Dermis microvascular lymphatic vessel endothelial cell (primary cell): Measurements from ENCODE around the gene NCAPG2. TPM values are rescaled to one million over a fixed set of nuclear protein-coding genes. Genes with fewer than 3 reads are reported as not detected.
"Not testable (repeated sequence)": the region's sequence is repeated elsewhere in the genome, so short reads cannot be mapped to it uniquely, and the experiment has no call there.

Experiments
- DNase-seq, 2 donors: peaks; one replicate each; pipeline versions ENCODE4 v3.0.0 to v3.0.0-alpha.2; 2010; ENCODE audit warnings: low read depth in 2 of 2
- total RNA-seq: library from RNA; depleted of rRNA; stranded (reverse); fragments of >200 nt; gene quantifications from 2 replicates; pipeline ENCODE4 v1.2.1, GENCODE V29; 2014

Gene NCAPG2
- total RNA-seq, 1 donor from 2014 or later, result 16.8 TPM

DNA sequence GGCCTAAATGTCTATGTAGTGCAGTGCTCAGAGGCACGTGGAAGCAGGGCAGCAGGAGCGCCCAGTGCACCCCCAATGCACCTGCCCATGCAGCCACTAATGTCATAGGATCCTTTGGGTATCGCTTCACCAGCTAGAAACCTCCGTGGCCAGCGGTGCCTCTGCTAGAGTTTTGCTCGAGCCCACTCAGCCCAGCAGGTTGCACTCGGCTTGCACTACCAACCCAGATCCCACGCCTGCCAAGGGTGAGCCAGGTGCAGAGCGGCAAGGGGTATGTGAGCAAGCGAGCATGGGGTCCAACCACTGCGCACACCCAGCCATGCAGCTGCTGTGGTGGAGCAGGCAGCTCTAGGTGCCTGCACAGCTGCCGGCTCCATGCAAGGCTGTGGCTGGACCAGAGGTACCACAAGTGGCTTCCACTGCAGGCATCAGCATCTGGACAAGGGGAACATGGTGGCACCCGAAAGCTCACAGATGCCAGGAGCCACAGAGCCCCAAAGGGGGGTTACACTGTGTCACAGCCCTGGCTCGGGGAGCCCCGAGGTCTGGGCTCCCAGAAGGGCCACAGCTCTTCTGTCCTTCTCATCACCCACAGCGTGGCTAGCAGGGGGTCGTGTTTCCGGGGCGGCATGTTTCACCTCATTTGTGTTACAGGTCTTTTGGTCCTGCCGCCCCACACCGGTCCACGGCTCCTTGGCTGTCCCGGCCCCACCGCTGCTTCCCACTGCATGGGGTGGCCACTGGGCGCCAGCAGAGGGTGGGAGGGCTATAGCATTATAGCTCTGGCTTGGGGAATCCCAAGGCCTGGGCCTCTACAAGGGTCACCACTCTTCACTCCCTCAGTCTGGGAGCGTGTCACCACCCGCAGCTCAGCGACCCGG is 2.3 kb upstream of the NCAPG2 start:
- DNase-seq, result no peak

DNA sequence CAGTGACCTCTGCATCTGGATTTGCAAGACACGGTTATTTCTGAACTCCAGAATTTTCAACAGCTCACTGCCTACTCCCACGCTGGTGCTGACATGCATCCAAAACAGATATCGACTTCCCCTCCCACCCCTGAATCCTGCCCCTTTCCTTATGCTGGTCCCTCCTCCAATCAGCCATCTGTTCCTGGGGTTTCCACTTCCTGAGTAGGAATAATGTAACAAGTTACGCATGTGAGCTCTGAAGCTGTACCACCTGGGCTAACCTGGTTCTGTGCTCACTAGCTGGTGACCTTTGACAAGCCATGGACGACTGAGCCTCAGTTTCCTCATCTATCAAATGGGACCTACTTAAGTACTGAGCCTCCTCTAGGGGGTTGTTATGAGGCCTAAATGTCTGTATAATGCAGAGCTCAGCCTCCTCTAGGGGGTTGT is 1.7 kb upstream of the NCAPG2 start:
- DNase-seq, result no peak

DNA sequence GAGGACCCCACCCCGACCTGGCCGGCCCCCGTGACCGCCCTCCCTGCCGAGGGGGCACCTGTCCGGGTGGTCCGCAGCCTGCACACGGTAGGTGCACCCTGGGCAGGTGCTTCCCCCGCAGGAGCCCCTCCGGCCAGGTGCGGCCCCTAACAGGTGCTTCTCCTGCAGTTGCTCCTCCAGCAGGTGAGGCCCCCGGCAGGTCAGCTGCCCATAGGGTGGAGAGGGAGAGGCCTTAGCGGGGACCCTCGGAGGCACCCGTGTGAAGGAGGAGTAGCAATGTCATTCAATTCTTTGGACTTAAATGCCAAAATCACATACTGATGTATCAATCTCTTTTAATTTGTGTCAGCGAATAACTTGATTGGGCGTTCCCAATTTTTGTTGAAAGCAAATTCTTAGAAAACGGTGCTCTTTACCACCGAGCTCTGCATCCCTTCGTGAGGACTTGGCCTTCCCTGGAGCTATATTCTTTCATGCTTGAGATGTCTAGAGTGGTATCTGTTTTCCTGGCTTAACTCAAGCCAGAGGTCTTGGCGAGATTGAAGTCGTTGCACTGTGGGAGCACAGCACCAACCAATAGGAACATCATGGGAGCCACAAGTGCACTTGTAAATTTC is 738 bp upstream of the NCAPG2 start:
- DNase-seq, result no peak

DNA sequence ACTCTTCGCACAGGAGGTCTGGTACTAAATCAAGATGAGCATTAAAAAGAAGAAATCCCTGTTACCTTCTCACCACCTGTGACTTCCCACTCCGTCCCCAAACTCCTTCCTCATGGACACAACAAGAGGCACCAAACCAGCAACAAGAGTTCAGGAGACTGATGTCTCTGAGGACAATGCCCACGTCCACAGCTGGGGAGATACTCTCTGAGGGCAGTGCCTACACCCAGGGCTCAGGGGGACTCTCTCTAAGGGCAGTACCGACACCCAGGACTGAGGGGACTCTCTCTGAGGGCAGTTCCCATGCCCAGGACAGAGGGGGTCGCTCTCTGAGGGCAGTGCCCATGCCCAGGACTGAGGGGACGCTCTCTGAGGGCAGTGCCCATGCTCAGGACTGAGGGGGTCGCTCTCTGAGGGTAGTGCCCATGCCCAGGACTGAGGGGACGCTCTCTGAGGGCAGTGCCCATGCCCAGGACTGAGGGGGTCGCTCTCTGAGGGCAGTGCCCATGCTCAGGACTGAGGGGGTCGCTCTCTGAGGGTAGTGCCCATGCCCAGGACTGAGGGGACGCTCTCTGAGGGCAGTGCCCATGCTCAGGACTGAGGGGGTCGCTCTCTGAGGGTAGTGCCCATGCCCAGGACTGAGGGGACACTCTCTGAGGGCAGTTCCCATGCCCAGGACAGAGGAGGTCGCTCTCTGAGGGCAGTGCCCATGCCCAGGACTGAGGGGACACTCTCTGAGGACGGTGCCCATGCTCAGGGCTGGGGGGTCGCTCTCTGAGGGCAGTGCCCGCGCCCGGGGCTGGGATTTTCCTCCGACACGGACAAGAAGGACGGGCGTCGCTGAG is 703 bp downstream of the NCAPG2 start:
- not testable (repeated sequence) for DNase-seq

DNA sequence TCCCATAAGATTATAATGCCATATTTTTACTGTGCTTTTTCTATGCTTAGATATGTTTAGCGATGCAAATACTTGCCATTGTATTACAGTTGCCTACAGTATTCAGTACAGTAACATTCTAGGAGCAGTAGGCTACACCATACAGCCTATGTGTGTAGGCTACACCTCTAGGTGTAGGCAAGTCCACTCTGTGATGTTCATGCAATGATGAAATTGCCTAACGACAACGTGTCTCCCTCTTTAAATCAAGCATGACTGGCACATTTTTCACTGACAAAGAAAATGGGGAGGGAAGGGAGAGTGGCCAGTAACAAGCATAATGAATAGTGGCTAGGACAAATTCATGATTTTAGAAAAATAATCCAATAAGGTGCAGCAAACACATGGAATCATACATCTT is 1.7 kb downstream of the NCAPG2 start:
- no peak for DNase-seq

DNA sequence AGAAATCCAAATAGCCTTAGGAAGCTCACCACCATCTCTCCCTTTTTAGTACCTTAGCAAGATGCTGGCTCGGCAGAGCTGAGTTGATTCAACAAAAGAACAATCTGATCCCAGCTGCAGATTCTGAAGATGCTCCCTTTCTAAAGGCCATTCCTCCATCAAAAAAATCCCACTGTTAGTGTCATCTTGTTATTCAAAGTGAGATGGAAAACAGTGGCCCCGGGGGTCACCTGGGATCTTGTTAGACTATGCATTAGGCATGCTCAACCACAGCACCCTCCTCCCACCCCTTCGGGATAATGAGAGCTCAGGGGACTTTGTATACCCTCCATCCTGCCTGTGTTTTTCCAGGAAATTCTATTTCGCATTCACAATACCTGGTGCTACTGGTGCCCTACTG is 2.4 kb downstream of the NCAPG2 start:
- no peak for DNase-seq

DNA sequence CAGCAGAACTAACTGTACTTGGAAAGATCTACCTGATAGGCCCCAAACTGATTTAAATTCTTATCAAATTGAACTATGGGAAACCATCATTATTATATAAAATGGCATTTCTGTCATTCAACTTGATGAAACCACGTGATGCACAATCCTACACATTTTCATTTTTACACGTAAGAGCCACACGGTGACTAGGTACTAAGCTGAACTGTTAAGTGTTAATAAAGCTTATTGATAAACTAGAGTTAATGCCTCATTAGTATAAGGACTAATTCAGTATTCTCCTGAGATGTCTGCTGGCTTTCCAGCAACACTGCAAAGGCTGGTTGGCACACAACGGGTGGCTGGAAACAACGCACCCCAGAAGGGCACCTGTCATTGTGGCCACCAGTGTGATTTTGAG is 4.6 kb downstream of the NCAPG2 start:
- no peak for DNase-seq

DNA sequence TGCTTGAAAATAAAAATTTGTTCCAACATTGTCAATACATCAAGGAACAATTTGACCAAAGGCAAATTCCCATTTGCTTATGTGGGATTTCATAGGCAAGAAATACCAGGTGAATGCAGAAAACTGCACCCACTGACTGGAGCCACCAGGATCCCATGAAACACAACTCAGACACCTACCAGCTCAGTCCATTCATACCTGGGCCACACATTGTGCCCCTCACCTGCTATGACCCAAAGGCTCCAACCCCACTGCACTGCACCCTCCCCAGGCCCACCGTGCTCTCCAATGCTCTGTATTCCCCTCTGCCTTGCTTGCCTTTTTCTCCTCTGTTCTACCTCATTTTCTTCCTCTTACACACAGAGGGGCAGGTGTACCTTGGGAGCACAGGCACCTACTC is 5.3 kb downstream of the NCAPG2 start:
- DNase-seq, result no peak

DNA sequence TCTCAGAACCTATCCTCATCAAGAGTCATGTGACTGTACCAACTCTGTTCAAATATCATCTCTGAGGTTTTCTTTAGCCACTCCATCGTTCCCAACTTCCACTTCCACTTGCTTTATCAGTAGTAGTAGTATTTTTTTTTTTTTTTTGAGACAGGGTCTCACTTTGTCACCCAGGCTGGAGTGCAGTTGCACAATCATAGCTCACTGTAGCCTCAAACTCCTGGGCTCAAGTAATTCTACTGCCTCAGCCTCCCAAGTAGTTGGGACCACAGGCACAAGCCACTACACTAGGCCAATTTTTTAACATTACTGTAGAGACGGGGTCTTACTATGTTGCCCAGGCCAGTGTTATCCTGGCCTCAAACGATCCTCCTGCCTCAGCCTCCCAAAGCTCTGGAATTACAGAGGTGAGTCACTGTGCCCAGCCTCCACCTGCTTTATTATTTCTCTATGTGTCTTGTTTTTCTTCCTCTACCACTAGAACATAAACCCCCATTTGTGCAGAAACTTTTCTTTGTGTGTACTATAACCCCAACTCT is 5.9 kb downstream of the NCAPG2 start:
- no peak for DNase-seq

DNA sequence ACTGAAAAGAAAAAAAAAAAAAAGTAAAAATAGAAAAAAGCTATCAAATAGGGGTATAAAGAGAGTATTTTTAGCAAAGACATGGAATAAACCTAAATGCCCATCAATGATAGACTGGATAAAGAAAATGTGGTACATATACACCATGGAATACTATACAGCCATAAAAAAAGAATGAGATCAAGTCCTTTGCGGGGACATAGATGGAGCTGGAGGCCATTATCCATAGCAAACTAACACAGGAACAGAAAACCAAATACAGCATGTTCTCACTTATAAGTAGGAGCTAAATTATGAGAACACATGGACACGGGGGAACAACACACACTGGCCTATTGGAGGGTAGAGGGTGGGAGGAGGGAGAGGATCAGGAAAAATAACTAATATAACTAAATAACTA is 7.0 kb downstream of the NCAPG2 start:
- not testable (repeated sequence) for DNase-seq

DNA sequence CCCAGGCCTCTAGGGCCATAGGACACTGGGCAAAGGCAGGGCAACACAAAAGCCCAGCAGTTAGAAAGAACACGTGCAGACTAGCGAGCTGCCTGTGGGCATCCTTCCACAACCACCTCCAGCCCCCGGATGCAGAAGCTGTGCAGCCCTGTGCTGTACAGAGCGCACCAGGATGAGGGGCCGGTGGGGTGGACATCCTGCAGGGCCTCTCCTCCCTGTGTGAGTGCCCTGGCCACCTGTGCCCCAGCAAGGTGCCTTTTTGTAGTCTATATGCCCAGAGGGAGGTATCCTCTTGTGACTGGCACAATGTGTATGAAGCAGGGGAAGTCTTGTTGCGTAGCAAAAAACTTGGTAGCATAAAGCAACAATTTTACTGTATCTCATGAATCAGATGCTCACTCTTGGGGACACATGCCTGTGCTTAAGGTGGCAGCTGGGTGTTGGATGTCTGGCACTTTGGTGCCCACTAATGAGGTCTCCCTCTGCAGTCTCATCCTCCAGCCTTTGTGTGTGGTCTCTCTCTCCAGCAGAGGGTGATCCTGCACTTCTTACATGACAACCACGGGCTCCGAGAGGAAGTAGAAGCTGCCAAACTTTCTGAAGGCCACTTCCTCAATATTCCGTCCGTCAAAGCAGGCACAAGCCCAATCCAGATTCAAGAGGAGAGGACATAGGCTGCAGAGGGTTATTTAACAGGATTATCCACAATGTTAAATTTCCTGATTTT is 8.7 kb downstream of the NCAPG2 start:
- DNase-seq, result peak; percentile 88 to 89

DNA sequence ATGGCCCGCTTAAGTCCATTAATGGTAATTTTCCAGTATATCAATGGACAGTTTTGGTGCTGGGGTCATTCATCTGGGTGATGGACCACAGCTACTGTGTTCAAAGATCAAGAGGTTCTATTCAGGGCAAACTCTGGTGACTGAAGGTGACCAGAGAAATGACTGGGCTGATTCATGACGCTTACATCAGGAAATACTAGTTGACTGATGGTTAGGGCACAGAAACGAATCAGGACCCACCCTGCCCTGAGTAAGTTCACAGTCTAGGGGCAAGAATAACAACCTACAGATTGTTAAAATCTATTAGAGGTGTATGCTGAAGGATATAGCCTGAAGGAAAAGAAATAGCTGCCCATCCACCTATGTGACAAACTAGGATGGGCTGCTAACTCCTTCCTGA is 9.5 kb downstream of the NCAPG2 start:
- DNase-seq, result no peak

DNA sequence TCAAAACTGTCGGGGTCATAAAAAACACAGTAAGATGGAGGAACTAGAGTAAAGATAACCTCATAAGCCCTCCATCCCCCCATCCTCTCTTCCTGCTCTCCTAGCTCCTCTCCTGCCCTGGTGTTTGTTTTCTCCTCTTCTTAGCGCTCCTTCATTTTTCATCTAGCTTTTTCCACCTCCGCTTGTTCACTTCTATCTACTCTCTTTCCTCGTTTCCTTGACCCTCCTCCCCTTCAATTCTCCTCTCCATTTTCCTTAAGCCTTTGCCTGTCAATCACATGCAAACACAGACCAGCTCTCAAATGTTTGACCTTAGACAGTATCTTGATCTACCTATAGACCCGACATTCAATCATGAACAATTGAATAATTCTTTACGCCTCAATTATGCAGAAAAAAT is 10.0 kb downstream of the NCAPG2 start:
- DNase-seq, result no peak

DNA sequence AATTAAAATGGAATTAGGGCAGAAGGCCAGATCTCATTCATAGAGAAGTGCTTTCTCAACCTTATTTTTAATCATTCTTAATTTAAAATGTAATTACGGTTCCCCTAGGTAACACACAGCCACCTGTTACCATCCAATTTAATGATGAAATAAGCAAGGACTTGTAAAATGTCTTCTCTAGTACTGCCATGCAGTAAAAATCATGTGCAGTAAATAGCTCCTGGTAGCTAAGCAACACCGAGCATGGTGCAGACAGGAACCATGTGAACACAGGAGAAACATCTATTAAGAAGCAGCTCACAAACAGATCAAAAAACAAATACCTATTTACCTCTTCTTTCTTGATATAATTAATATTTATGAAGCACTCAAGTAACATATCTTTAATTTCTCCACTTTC is 15.1 kb downstream of the NCAPG2 start:
- no peak for DNase-seq

DNA sequence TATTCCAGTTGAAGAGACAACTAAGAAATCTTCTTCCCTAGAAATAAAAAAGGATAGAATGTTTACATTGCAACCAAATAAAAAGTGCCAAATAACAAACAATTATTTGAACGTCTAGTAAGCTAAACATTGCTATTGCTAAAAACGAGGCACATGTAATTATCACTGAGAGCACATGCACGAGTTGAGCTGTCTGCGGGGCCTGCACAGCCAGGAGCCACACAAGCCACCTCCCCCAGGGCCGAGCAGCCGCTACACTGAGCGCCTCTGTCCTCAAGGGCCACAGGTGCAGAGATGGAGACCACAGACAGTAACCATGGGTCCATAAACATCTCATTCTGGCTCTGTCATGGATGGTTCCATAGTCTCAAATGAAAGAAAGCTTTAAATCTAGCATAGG is 17.2 kb downstream of the NCAPG2 start:
- no peak for DNase-seq

DNA sequence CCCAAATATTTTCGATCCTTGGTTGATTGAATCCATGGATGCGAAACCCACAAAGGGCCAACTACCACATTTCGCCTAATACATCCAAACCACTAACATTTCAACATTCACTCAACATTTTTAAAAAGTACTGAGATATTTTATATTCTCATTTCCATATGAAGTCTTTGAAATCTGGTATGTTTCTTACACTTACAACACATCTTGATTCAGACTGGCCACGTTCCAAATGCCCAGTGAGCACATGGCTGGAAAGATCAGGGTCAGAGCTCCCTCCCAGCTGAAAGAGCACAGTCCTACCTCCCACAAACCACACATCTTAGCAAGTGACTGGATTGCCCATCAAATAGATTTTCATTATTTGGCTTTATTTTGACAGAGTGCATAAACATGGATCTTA is 18.9 kb downstream of the NCAPG2 start:
- no peak for DNase-seq

DNA sequence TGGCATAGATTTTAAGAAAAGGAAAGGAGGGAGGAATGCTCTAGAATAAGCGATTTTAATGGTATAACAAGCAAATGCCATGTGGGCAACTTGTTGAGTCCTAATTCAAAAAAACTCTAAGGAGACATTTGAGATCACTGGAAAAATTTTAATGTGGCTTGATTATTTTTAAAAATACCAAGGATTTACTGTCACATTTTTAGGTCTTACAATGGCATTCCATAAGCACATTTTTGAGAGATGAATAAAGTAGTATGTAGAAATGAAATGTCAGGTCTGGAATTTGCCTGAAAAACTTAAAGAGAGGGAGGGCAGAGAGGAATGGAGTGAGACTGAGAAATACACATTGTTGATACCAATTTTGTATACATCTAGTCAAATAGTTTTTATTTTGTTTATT is 20.3 kb downstream of the NCAPG2 start:
- DNase-seq, result no peak

DNA sequence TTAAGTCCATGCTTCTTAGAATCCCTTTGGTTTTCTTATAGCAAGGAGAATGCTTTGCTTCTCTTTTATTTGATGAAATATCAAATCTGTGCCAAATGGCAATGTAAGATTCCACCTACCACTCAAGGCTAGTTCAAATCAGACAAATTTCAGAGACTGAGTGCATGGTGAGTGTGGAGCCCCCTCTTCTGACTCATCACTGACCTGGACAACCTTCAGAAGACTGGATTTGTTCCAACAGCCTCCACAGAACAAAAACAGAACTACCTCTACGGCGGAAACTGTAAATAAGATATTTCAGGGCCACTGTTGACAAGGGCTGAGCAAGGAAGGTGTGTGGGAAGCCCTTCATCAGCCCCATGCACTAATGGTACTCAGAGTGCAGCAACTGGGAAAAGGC is 21.1 kb downstream of the NCAPG2 start:
- peak in 1 of 2 donors; percentile 62 for DNase-seq

DNA sequence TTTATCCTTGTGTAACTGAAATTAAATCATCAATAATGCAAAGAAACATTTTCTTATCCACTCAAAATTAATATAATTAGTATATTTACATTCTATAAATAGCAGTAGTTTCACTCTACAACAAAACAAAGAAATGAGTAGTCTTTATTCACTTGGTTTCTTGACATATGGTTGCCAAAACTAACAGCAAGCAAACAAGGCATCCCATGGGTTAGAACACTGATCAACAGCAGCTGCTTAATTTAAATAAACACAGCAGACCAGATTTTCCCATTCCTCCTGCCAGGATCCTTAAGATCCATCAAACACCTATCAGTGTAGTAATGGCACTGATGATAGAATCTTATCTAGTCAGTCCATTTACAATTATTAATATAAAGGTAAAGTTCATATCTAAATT is 22.1 kb downstream of the NCAPG2 start:
- peak in 1 of 2 donors; percentile 29 for DNase-seq

DNA sequence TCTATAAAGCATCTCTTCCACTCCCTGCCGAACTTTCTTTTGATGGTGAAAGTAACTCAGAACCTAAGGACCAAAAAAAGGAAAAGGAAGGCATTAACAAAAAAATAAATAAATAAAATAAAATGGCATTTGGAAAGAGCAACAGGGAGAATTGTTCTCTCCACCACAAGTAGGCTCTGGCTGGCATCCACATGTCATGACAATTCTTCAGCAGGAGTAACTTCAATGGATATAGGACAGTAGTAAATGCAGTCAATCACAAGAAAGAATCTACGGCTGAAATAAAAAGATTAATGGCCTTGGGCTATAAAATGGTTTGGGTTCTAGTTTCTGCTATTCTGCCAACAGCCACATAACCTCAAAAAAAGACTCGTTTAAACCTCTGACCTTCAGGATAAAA is 23.9 kb downstream of the NCAPG2 start:
- no peak for DNase-seq

DNA sequence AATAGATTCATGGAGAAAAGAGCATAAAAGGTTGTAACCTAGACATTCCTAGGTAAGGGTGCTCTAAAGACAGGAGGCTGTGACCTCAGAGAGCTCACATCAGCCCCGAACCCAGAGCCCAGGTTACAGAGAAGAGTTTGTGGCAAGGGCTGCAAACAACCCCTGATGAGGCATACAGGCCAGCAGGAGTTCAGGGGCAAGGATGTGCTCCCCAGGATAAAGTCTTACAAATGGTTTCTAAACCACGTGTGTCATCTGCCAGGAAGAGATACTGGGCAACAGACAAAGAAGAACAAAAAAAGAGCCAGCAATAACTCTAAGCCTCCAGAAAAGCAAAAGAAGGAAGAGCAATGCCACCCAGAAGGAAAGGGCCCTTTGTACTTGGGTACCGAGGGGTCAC is 27.7 kb downstream of the NCAPG2 start:
- DNase-seq, result no peak
